Measurements from ENCODE around the gene PRMT6.
A peak's percentile ranks its signal among the peaks of the same experiment; 100 is the strongest.
"Not testable (repeated sequence)": the region's sequence is repeated elsewhere in the genome, so short reads cannot be mapped to it uniquely, and the experiment has no call there.

The PRMT6 gene
- total RNA-seq, result 11.8 to 19.4 reads per million in 2 donors

- peak; percentile 69 for DNase-seq
Observed at GRCh38 chr1:107056426-107057196, at the start of gene PRMT6. TSS of gene PRMT6 (plus strand) at chr1:107056674. CDS start at chr1:107056716, 42 bp downstream.

- DNase-seq, result no peak
Observed at GRCh38 chr1:107009281-107009680, 47.2 kb upstream of the PRMT6 start.

- no peak for DNase-seq
Observed at GRCh38 chr1:107010582-107010981, 45.9 kb upstream of the PRMT6 start.

GRCh38 chr1:107016376-107016978 lies 40.0 kb upstream of the PRMT6 start:
- DNase-seq, result no peak

- DNase-seq, result no peak
Observed at GRCh38 chr1:107018445-107018844, 38.0 kb upstream of the PRMT6 start.

GRCh38 chr1:107019166-107019565 lies 37.3 kb upstream of the PRMT6 start:
- DNase-seq, result no peak

- not testable (repeated sequence) for DNase-seq
Observed at GRCh38 chr1:107038874-107039273, 17.6 kb upstream of the PRMT6 start.

- DNase-seq, result not testable (repeated sequence)
Observed at GRCh38 chr1:107044310-107045220, 11.9 kb upstream of the PRMT6 start.

- no peak for DNase-seq
Observed at GRCh38 chr1:107047602-107048001, 8.9 kb upstream of the PRMT6 start.

GRCh38 chr1:107048241-107048640 lies 8.2 kb upstream of the PRMT6 start:
- no peak for DNase-seq

GRCh38 chr1:107051266-107051665 lies 5.2 kb upstream of the PRMT6 start:
- no peak for DNase-seq

GRCh38 chr1:107055919-107056425 lies 502 bp upstream of the PRMT6 start:
- not testable (repeated sequence) for DNase-seq

- DNase-seq, result peak; percentile 9
Observed at GRCh38 chr1:107057197-107058133, 991 bp downstream of the PRMT6 start.

GRCh38 chr1:107058245-107059032 lies 2.0 kb downstream of the PRMT6 start:
- DNase-seq, result no peak

- DNase-seq, result no peak
Observed at GRCh38 chr1:107061886-107062285, 5.4 kb downstream of the PRMT6 start.

- DNase-seq, result no peak
Observed at GRCh38 chr1:107073493-107073892, 17.0 kb downstream of the PRMT6 start.

- DNase-seq, result no peak
Observed at GRCh38 chr1:107076841-107077240, 20.4 kb downstream of the PRMT6 start.

- no peak for DNase-seq
Observed at GRCh38 chr1:107079249-107079648, 22.8 kb downstream of the PRMT6 start.

- DNase-seq, result no peak
Observed at GRCh38 chr1:107081102-107081501, 24.6 kb downstream of the PRMT6 start.

- no peak for DNase-seq
Observed at GRCh38 chr1:107091418-107091817, 34.9 kb downstream of the PRMT6 start.

- not testable (repeated sequence) for DNase-seq
Observed at GRCh38 chr1:107093395-107093794, 36.9 kb downstream of the PRMT6 start.

Data from T-helper 9 cell (primary cell).